T-helper 1 cell treated with Interleukin-12 subunit alpha and Interleukin-12 subunit beta and Interleukin-4 antibody, amounts not matched to agents 30 μg/mL and 1 μg/mL, for 36 hours (primary cell): ENCODE measurements around the gene PXMP4.
"Not testable (repeated sequence)": the region's sequence is repeated elsewhere in the genome, so short reads cannot be mapped to it uniquely, and the experiment has no call there.

Experiments used
- H3K27ac Mint-ChIP-seq: one replicate; pipeline ENCODE4 v1.8.0; 2021; ENCODE audit warnings: mild to moderate bottlenecking, mixed read lengths
- H3K27me3 Mint-ChIP-seq: one replicate; pipeline ENCODE4 v1.8.0; 2021; ENCODE audit warnings: low read depth, mixed read lengths
- H3K36me3 Mint-ChIP-seq: one replicate; pipeline ENCODE4 v1.8.0; 2021; ENCODE audit warnings: low read depth, mixed read lengths
- H3K4me1 Mint-ChIP-seq: one replicate; pipeline ENCODE4 v1.8.0; 2021; ENCODE audit warnings: low read depth, mixed read lengths
- H3K4me3 Mint-ChIP-seq: one replicate; pipeline ENCODE4 v1.8.0; 2021; ENCODE audit warnings: mild to moderate bottlenecking, moderate library complexity, mixed read lengths
- H3K9me3 Mint-ChIP-seq: one replicate; pipeline ENCODE4 v1.8.0; 2021; ENCODE audit warnings: mixed read lengths

PXMP4 gene

GRCh38 chr20:33702861-33703260, 17.2 kb downstream of the PXMP4 start:
- Mint-ChIP-seq H3K4me1 (no peaks in the 10 kb centered on the region), H3K36me3 (peaks cover 12% of the 10 kb centered on the region), H3K4me3 (no peak overlapping the region), H3K9me3 (peaks cover 3% of the 10 kb centered on the region), H3K27ac (no peak overlapping the region), H3K27me3 (no peaks in the 10 kb centered on the region)

DNA sequence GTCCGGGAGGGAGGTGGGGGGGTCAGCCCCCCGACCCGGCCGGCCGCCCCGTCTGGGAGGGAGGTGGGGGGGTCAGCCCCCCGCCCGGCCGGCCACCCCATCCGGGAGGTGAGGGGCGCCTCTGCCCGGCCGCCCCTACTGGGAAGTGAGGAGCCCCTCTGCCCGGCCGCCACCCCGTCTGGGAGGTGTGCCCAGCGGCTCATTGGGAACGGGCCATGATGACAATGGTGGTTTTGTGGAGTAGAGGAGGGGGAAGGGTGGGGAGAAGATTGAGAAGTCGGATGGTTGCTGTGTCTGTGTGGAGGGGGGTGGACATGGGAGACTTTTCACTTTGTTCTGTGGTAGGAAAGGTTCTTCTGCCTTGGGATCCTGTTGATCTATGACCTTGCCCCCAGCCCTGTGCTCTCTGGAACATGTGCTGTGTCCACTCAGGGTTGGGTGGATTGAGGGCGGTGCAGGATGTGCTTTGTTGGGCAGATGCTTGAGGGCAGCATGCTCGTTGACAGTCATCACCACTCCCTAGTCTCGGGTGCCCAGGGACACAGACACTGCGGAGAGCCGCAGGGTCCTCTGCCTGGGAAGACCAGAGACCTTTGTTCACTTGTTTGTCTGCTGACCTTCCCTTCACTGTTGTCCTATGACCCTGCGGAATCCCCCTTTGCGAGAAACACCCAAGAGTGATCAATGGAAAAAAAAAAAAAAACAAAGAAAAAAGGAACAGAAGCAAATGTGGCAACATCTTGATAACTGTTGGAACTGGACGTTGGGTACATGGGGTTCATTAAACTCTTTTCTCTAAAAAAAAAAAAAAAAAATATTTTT, 18.3 kb downstream of the PXMP4 start:
- Mint-ChIP-seq H3K4me3 (no peak overlapping the region), H3K4me1 (no peaks in the 10 kb centered on the region), H3K9me3 (peaks cover 3% of the 10 kb centered on the region), H3K27me3 (no peaks in the 10 kb centered on the region), H3K27ac (no peak overlapping the region), H3K36me3 (peaks cover 8% of the 10 kb centered on the region)

DNA sequence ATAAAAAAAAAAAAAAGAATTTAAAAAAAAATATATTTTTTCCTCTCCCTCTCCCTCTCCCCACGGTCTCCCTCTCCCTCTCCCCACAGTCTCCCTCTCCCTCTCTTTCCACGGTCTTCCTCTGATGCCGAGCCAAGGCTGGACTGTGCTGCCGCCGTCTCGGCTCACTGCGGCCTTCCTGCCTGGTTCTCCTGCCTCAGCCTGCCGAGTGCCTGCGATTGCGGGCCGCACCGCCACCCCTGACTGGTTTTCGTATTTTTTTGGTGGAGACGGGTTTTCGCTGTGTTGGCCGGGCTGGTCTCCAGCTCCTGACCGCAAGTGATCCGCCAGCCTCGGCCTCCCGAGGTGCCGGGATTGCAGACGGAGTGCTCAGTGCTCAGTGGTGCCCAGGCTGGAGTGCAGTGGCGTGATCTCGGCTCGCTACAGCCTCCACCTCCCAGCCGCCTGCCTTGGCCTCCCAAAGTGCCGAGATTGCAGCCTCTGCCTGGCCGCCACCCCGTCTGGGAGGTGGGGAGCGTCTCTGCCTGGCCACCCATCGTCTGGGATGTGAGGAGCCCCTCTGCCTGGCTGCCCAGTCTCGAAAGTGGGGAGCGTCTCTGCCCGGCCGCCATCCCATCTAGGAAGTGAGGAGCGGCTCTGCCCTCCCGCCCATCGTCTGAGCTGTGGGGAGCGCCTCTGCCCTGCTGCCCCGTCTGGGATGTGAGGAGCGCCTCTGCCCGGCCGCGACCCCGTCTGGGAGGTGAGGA, 19.2 kb downstream of the PXMP4 start:
- H3K9me3 Mint-ChIP-seq, H3K4me3 Mint-ChIP-seq, H3K27ac Mint-ChIP-seq, H3K4me1 Mint-ChIP-seq, H3K36me3 Mint-ChIP-seq, H3K27me3 Mint-ChIP-seq: not testable (repeated sequence)

DNA sequence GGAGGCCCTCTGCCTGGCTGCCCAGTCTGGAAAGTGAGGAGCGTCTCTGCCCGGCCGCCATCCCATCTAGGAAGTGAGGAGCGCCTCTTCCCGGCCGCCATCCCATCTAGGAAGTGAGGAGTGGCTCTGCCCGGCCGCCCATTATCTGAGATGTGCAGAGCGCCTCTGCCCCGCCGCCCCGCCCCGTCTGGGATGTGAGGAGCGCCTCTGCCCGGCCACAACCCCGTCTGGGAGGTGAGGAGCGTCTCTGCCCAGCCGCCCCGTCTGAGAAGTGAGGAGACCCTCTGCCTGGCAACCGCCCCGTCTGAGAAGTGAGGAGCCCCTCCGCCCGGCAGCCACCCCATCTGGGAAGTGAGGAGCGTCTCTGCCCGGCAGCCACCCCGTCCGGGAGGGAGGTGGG, 21.1 kb downstream of the PXMP4 start:
- H3K36me3 Mint-ChIP-seq, H3K27me3 Mint-ChIP-seq, H3K4me3 Mint-ChIP-seq, H3K27ac Mint-ChIP-seq, H3K9me3 Mint-ChIP-seq, H3K4me1 Mint-ChIP-seq: not testable (repeated sequence)

DNA sequence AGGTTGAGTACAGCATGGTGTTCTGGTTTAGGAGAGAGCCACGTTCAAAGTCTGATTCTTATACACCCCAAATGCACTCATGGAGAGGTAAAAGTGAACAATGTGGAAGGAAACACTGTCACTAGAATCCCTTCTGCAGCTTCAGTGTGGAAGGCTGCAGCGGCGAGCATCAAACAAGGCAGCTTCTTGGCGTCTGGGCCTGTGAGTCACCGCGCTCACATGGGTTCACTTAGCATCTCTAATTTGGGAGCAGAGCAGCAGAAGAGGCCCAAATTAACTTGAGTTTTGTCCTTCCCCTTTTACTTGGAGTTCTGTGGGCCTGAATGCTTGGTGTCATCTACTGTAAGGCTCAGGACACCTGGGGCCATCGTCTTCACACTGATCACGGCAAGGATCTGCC, 23.0 kb downstream of the PXMP4 start:
- Mint-ChIP-seq H3K36me3 (peaks cover 1% of the 10 kb centered on the region), H3K4me3 (no peak overlapping the region), H3K27me3 (no peaks in the 10 kb centered on the region), H3K27ac (no peak overlapping the region), H3K4me1 (no peaks in the 10 kb centered on the region), H3K9me3 (peaks cover 3% of the 10 kb centered on the region)

DNA sequence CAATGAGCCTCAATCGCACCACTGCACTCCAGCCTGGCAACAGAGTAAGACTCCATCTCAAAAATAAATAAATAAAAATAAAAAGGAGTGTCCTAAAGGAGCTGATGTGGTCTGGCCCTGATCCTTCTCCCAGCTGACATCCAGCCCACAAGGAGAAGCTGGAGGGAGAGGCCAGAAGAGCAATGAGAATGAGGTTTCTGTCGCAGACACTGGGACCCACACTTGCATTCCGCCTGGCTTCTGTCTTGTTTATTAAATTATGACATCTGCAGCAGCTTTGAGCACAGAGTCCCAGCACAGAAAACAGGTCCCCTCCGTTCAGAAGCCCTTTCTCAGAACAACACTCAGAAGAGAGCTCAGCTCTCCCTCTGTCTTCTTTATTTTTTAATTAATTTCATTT, 23.7 kb downstream of the PXMP4 start:
- no peak overlapping the region for H3K27ac Mint-ChIP-seq
- H3K4me3 Mint-ChIP-seq: no peak overlapping the region
- peaks cover 3% of the 10 kb centered on the region for H3K9me3 Mint-ChIP-seq
- no peaks in the 10 kb centered on the region for H3K27me3 Mint-ChIP-seq
- peaks cover 1% of the 10 kb centered on the region for H3K36me3 Mint-ChIP-seq
- peaks cover 2% of the 10 kb centered on the region for H3K4me1 Mint-ChIP-seq

GRCh38 chr20:33694639-33695012, 25.5 kb downstream of the PXMP4 start:
- peaks cover 3% of the 10 kb centered on the region for H3K9me3 Mint-ChIP-seq
- H3K27me3 Mint-ChIP-seq: no peaks in the 10 kb centered on the region
- no peak overlapping the region for H3K4me3 Mint-ChIP-seq
- H3K4me1 Mint-ChIP-seq: peaks cover 11% of the 10 kb centered on the region
- peaks cover 1% of the 10 kb centered on the region for H3K36me3 Mint-ChIP-seq
- H3K27ac Mint-ChIP-seq: no peak overlapping the region

- peaks cover 18% of the 10 kb centered on the region for H3K4me1 Mint-ChIP-seq
- no peaks in the 10 kb centered on the region for H3K27me3 Mint-ChIP-seq
- H3K36me3 Mint-ChIP-seq: peaks cover 1% of the 10 kb centered on the region
- H3K4me3 Mint-ChIP-seq: peak overlapping the region; percentile 38
- H3K27ac Mint-ChIP-seq: no peak overlapping the region
- peaks cover 3% of the 10 kb centered on the region for H3K9me3 Mint-ChIP-seq
Observed at GRCh38 chr20:33693741-33694638, 26.1 kb downstream of the PXMP4 start.

- H3K4me1 Mint-ChIP-seq: peaks cover 25% of the 10 kb centered on the region
- H3K4me3 Mint-ChIP-seq: no peak overlapping the region
- H3K27ac Mint-ChIP-seq: peak overlapping the region; percentile 55
- no peaks in the 10 kb centered on the region for H3K36me3 Mint-ChIP-seq
- H3K9me3 Mint-ChIP-seq: peaks cover under 1% of the 10 kb centered on the region
- no peaks in the 10 kb centered on the region for H3K27me3 Mint-ChIP-seq
Observed at GRCh38 chr20:33693289-33693688, 26.8 kb downstream of the PXMP4 start.

DNA sequence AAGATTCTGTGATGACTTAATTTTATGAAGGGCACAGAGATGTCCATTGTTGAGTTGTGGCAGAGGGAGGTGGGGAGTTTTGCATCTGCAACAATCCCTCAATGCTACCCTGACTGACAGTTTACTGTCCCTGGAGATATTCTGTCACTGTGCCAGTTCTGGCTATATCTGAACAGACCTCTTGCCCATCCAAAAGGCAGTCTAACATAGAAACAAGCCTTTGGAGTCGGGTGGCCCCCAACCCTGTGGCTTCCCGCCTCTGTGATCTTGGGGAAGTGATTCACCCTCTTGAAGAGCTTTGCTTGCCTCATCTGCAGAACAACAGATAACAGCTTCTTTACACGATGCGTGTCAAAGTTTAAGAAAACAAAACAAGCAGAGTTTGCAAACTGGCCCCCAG, 30.1 kb downstream of the PXMP4 start:
- Mint-ChIP-seq H3K27ac (peak overlapping the region; percentile 94), H3K9me3 (no peaks in the 10 kb centered on the region), H3K36me3 (peaks cover 2% of the 10 kb centered on the region), H3K27me3 (no peaks in the 10 kb centered on the region), H3K4me1 (peaks cover 43% of the 10 kb centered on the region), H3K4me3 (peak overlapping the region; percentile 72)

DNA sequence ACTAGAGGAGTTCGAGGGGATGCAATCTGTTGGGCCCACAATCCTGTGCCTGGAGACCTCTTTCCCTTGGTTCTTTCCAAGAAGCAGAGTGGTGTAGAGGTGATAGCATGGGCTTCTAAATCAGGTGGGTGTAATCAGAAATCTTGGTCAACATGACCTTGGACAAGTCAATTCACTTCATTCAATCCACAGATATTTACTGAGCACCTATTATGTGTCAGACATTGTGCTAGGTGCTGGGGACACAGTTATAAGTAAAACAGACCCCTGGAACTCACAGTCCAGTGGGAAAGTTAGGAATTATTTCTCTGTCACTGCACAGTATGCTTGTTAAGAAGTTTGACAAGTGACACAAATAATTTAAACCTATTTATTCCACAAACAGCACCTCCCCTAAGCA, 30.6 kb downstream of the PXMP4 start:
- Mint-ChIP-seq H3K4me3 (peak overlapping the region; percentile 72), H3K9me3 (no peaks in the 10 kb centered on the region), H3K27ac (peak overlapping the region; percentile 94), H3K36me3 (peaks cover 2% of the 10 kb centered on the region), H3K27me3 (no peaks in the 10 kb centered on the region), H3K4me1 (peaks cover 47% of the 10 kb centered on the region)

- peak overlapping the region; percentile 86 for H3K27ac Mint-ChIP-seq
- H3K4me3 Mint-ChIP-seq: no peak overlapping the region
- no peaks in the 10 kb centered on the region for H3K27me3 Mint-ChIP-seq
- H3K9me3 Mint-ChIP-seq: no peaks in the 10 kb centered on the region
- H3K4me1 Mint-ChIP-seq: peaks cover 52% of the 10 kb centered on the region
- peaks cover 2% of the 10 kb centered on the region for H3K36me3 Mint-ChIP-seq
Observed at GRCh38 chr20:33688938-33689424, 31.1 kb downstream of the PXMP4 start.

DNA sequence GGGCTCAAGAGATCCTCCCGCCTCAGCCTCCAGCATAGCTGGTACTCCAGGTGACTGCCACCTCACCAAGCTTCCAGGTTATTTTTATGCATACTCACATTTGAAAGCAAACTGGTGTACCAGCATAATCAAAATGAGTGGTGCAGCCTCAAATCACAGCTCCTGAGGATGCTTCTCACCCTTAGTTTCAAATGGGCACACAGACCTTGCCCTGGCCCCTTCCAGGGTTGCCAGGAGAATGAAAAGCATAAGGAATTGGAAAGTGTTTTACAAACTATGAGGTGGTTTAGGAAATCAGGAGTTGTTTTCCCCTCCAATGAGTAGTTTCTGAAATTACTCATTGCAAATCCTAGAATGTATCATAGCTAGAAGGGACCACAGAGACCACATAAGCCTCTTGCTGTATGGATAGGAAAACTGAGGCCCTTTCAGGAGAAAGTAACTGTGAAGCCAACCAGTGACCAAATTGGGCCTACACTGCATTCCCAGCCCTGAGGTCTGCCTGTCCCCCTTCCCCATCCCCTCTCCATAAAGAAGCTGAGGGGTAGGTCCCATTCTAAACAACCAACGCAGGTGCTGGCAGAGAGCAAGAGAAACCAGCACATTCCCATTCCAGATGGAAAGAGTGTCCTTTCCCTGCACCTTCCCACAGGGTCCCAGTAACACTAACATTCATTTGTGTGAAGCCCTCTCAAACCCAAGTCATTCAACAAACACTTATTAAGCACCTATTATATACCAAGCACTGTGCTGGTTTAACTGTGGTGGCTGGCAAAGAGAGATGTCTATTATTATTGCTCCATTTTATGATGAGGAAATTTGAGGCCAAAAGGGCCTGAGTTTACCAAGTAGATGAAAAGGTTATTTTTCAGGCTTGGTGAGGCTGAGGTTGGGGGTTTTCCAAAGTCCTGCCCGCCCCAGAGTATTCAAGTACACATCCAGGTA, 31.8 kb downstream of the PXMP4 start:
- Mint-ChIP-seq H3K4me1 (peaks cover 53% of the 10 kb centered on the region), H3K27me3 (no peaks in the 10 kb centered on the region), H3K9me3 (no peaks in the 10 kb centered on the region), H3K27ac (peak overlapping the region; percentile 86), H3K36me3 (peaks cover 2% of the 10 kb centered on the region), H3K4me3 (peak overlapping the region; percentile 9)
